GM12864 (cell line): ENCODE data around the gene RAB30.
"Not testable (repeated sequence)": the region's sequence is repeated elsewhere in the genome, so short reads cannot be mapped to it uniquely, and the experiment has no call there.

ENCODE experiments used
- DNase-seq: peaks from one replicate; pipeline ENCODE4 v3.0.0-alpha.2; 2011; ENCODE audit warnings: low read depth
- H3K4me3 ChIP-seq: 2 replicates; pipeline ENCODE4 v1.5.1; 2011; ENCODE audit warnings: mild to moderate bottlenecking, low read depth, low read length, control low read depth
- CTCF ChIP-seq: IDR thresholded peaks from 2 replicates; pipeline ENCODE4 v1.5.1; 2011; ENCODE audit warnings: low read depth, mild to moderate bottlenecking, moderate library complexity, low read length, control low read depth, inconsistent platforms; ENCODE audit errors: missing control alignments

RAB30 gene

GRCh38 chr11:82945682-82946081 is 126.0 kb downstream of the RAB30 start:
- no peak for DNase-seq

GRCh38 chr11:82945041-82945440 is 126.7 kb downstream of the RAB30 start:
- not testable (repeated sequence) for DNase-seq, H3K4me3 ChIP-seq

More at GRCh38 chr11:82945682-82946081, 126.0 kb downstream of the RAB30 start:
- H3K4me3 ChIP-seq: no peak overlapping the region
- TF ChIP-seq CTCF: no peak

- H3K4me3 ChIP-seq: no peak overlapping the region
- no peak for DNase-seq
- TF ChIP-seq CTCF: no peak
Observed at GRCh38 chr11:82944198-82944597, 127.5 kb downstream of the RAB30 start.

- not testable (repeated sequence) for DNase-seq
Observed at GRCh38 chr11:82943430-82943829, 128.3 kb downstream of the RAB30 start.

GRCh38 chr11:82942376-82942775 is 129.3 kb downstream of the RAB30 start:
- no peak overlapping the region for H3K4me3 ChIP-seq
- TF ChIP-seq CTCF: no peak
- DNase-seq: no peak

More at GRCh38 chr11:82943430-82943829, 128.3 kb downstream of the RAB30 start:
- not testable (repeated sequence) for H3K4me3 ChIP-seq

- DNase-seq: no peak
- no peak overlapping the region for H3K4me3 ChIP-seq
- no peak for TF ChIP-seq CTCF
Observed at GRCh38 chr11:82939456-82939855, 132.2 kb downstream of the RAB30 start.

GRCh38 chr11:82937554-82937953 is 134.1 kb downstream of the RAB30 start:
- TF ChIP-seq CTCF: no peak
- no peak overlapping the region for H3K4me3 ChIP-seq
- no peak for DNase-seq

- DNase-seq: no peak
- TF ChIP-seq CTCF: no peak
- no peak overlapping the region for H3K4me3 ChIP-seq
Observed at GRCh38 chr11:82936261-82936660, 135.4 kb downstream of the RAB30 start.
